Activated CD8-positive, alpha-beta T cell treated with anti-CD3 and anti-CD28 coated beads for 36 hours (primary cell): ENCODE data around the gene IRF7. TPM values are rescaled to one million over a fixed set of nuclear protein-coding genes. Genes with fewer than 3 reads are reported as not detected.

ENCODE experiments used
- ATAC-seq: fragments of 200-7000 bp; cut with Tn5 transposase; one replicate; pipeline ENCODE4 v1.10.0; 2021; ENCODE audit warnings: mild to moderate bottlenecking, moderate library complexity
- CTCF ChIA-PET: fragments of 350-600 bp; sonication (Branson Sonifier 250); formaldehyde crosslinking; loops from one replicate; lab custom pipeline; 2021; ENCODE audit warnings: antibody characterized with exemption; lab: Charles Lee
- POLR2A ChIA-PET: fragments of 350-600 bp; sonication (Branson Sonifier 250); formaldehyde crosslinking; loops from one replicate; lab custom pipeline; 2021; ENCODE audit warnings: antibody characterized with exemption; lab: Charles Lee
- DNase-seq: peaks from one replicate; pipeline ENCODE4 v3.0.0-alpha.2; 2020
- H3K27ac Mint-ChIP-seq: one replicate; pipeline ENCODE4 v1.8.0; 2021; ENCODE audit warnings: mild to moderate bottlenecking, mixed read lengths
- H3K27me3 Mint-ChIP-seq: one replicate; pipeline ENCODE4 v1.8.0; 2021; ENCODE audit warnings: mixed read lengths
- H3K36me3 Mint-ChIP-seq: one replicate; pipeline ENCODE4 v1.8.0; 2021; ENCODE audit warnings: low read depth, mixed read lengths
- H3K4me1 Mint-ChIP-seq: one replicate; pipeline ENCODE4 v1.8.0; 2021; ENCODE audit warnings: low read depth, mixed read lengths
- H3K4me3 Mint-ChIP-seq: one replicate; pipeline ENCODE4 v1.8.0; 2021; ENCODE audit warnings: mild to moderate bottlenecking, moderate library complexity, mixed read lengths
- H3K9me3 Mint-ChIP-seq: one replicate; pipeline ENCODE4 v1.8.0; 2021; ENCODE audit warnings: mixed read lengths
- CTCF ChIP-seq: fragments of 200-600 bp; IDR thresholded peaks from one replicate; pipeline ENCODE4 v1.8.0; 2022; ENCODE audit warnings: antibody characterized with exemption, mild to moderate bottlenecking
- intact Hi-C: fragments of 100-400 bp; cut with micrococcal nuclease; formaldehyde crosslinking; loops from one replicate; pipeline ENCODE4 v1.10.0; 2022
- total RNA-seq, 2 experiments: library from RNA; stranded (reverse); gene quantifications; one replicate each; pipeline ENCODE4 v1.2.3, GENCODE V29; 2021

IRF7 gene
- total RNA-seq, 2 experiments from 2014 or later, result 34.6 to 37.5 TPM

- POLR2A ChIA-PET, result interaction anchor here (1.4 kb wide), 1 partner anchor 20 kb away, joined by 6 read pairs; the partner anchor contains the start of gene IRF7
- intact Hi-C loops, result no loop called here
- TF ChIP-seq CTCF, result no peak
- no peak for ATAC-seq
- no peaks in the 10 kb centered on the region for H3K9me3 Mint-ChIP-seq
- peaks cover 44% of the 10 kb centered on the region for H3K36me3 Mint-ChIP-seq
- CTCF ChIA-PET, result interaction anchor here (1.2 to 1.5 kb wide), 2 partner anchors 10 to 18 kb away, joined by 3 read pairs; no protein-coding TSS in a partner anchor
- DNase-seq, result no peak
- peaks cover 12% of the 10 kb centered on the region for H3K4me1 Mint-ChIP-seq
- no peaks in the 10 kb centered on the region for H3K27me3 Mint-ChIP-seq
- no peak overlapping the region for H3K27ac Mint-ChIP-seq
- H3K4me3 Mint-ChIP-seq, result no peak overlapping the region
Observed at GRCh38 chr11:595400-595799, 20.4 kb downstream of the IRF7 start.

- TF ChIP-seq CTCF, result no peak
- Mint-ChIP-seq H3K27ac (no peak overlapping the region), H3K27me3 (no peaks in the 10 kb centered on the region), H3K4me3 (no peak overlapping the region), H3K4me1 (peaks cover 20% of the 10 kb centered on the region), H3K9me3 (no peaks in the 10 kb centered on the region), H3K36me3 (peaks cover 46% of the 10 kb centered on the region)
- ATAC-seq (no peak), DNase-seq (no peak)
- CTCF ChIA-PET, result no interaction called here
- intact Hi-C loops, result no loop called here
- POLR2A ChIA-PET, result interaction anchor here (1.0 kb wide), 1 partner anchor 43 kb away, joined by 3 read pairs; no protein-coding TSS in a partner anchor
Observed at GRCh38 chr11:593347-593746, 22.4 kb downstream of the IRF7 start.

- H3K36me3 Mint-ChIP-seq, result peaks cover 46% of the 10 kb centered on the region
- no peak overlapping the region for H3K27ac Mint-ChIP-seq
- no peak for TF ChIP-seq CTCF
- peaks cover 22% of the 10 kb centered on the region for H3K4me1 Mint-ChIP-seq
- H3K4me3 Mint-ChIP-seq, result no peak overlapping the region
- intact Hi-C loops, result no loop called here
- ChIA-PET POLR2A (interaction anchor here (1.0 kb wide), 1 partner anchor 42 kb away, joined by 3 read pairs; no protein-coding TSS in a partner anchor), CTCF (no interaction called here)
- DNase-seq, result no peak
- H3K9me3 Mint-ChIP-seq, result no peaks in the 10 kb centered on the region
- no peak for ATAC-seq
- no peaks in the 10 kb centered on the region for H3K27me3 Mint-ChIP-seq
Observed at GRCh38 chr11:592918-593317, 22.8 kb downstream of the IRF7 start.

- no peak overlapping the region for H3K4me3 Mint-ChIP-seq
- peaks cover 27% of the 10 kb centered on the region for H3K4me1 Mint-ChIP-seq
- H3K9me3 Mint-ChIP-seq, result no peaks in the 10 kb centered on the region
- TF ChIP-seq CTCF, result no peak
- no peak for ATAC-seq
- intact Hi-C loops, result no loop called here
- ChIA-PET POLR2A (interaction anchor here (1.0 kb wide), 1 partner anchor 42 kb away, joined by 3 read pairs; no protein-coding TSS in a partner anchor), CTCF (no interaction called here)
- H3K36me3 Mint-ChIP-seq, result peaks cover 46% of the 10 kb centered on the region
- no peak overlapping the region for H3K27ac Mint-ChIP-seq
- no peaks in the 10 kb centered on the region for H3K27me3 Mint-ChIP-seq
- DNase-seq, result no peak
Observed at GRCh38 chr11:592501-592900, 23.2 kb downstream of the IRF7 start.

- POLR2A ChIA-PET, result no interaction called here
- H3K36me3 Mint-ChIP-seq, result peaks cover 50% of the 10 kb centered on the region
- H3K27ac Mint-ChIP-seq, result no peak overlapping the region
Observed at GRCh38 chr11:590997-591396, 24.8 kb downstream of the IRF7 start.

More at GRCh38 chr11:590997-591396, 24.8 kb downstream of the IRF7 start:
- DNase-seq, result no peak
- CTCF ChIA-PET, result no interaction called here
- no peak for ATAC-seq
- TF ChIP-seq CTCF, result no peak
- no peaks in the 10 kb centered on the region for H3K9me3 Mint-ChIP-seq
- no peak overlapping the region for H3K4me3 Mint-ChIP-seq
- intact Hi-C loops, result no loop called here
- no peaks in the 10 kb centered on the region for H3K27me3 Mint-ChIP-seq
- H3K4me1 Mint-ChIP-seq, result peaks cover 33% of the 10 kb centered on the region
